HG03196 (cell line): ENCODE results near the gene HSPH1.

Experiments
- ATAC-seq: cut with Tn5 transposase; IDR thresholded peaks from one replicate; pipeline ENCODE4 v1.9.1; 2021; ENCODE audit not compliant: unreplicated experiment

HSPH1 gene

DNA sequence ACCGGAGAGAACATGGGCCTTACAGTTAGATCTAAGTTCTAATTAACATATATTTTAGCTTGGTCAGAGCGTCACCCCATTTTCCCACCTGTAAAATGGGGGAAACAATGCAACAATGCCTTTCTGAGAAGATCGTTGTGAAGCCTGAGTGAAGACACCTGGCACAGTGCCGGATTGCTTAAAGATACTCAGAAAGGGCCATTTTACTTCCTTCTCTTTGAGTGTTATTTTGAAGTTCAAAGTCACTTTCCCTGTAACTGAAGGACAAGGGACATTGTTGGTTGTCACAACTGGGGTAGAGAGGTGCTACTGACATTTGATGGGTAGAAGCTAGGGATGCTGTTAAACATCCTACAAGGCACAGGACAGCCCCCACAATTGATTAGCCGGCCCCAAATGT, 28.1 kb downstream of the HSPH1 start:
- ATAC-seq, result no peak

DNA sequence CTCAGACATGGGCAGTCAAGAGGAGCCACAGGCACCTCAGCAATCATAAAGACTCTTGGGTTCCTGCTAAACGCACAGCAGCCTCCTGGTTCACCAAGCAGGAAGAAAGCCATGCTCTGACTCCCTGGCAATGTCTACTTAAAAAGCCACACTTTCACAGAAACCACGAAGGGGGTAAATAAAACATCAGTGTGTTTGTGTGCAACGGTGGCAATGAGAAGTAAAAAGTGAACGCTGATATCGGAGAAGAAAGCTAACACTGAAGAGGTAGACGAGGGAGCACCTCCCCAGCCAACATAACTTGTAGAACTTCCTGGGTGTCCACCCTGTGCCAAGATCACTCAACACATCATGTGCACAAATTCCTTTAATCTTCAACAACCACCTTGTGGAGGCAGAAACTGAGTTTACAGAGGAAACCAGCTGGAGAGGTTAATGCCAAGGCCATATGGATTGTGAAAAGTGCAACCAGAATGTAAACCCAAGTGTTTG, 30.2 kb downstream of the HSPH1 start:
- no peak for ATAC-seq

DNA sequence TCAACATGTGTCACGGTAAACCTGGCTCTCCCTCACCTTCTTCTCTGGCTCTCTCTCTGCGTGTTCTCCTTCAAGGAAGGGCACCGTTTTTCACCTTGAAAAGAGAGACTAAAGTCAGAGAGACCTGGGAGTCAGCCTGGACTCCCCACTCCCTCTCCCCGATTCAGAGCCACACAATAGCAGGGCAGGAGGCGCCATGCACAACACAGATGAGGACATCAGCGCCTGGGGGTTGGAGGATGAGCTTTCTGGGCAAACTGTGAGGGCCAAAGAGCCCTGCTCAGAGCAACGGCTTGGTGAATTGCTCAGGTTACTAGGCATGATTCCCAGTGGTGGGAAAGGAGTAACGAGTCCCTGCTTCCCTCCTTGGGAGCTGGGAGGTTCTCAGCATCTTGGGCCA, 32.3 kb downstream of the HSPH1 start:
- ATAC-seq, result no peak

DNA sequence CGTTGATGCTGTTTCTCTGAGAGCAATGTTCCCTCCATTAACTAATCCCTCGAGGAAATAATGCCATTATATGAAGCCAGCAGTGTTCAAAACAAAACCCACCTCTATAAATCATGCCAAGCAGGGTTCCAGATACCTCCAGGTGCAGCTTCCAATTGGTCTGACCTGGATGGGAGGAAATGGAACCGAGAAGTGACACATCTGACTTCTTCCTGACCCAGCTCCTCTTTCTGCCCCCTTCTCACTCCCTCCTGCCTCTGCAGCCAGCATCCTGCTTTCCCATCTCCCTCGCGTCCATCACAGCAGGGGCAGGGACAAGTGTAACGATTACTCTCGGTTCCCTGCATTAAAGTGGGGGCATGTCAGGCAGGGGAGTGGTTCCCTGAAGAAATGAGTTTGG, 37.5 kb downstream of the HSPH1 start:
- ATAC-seq, result no peak

DNA sequence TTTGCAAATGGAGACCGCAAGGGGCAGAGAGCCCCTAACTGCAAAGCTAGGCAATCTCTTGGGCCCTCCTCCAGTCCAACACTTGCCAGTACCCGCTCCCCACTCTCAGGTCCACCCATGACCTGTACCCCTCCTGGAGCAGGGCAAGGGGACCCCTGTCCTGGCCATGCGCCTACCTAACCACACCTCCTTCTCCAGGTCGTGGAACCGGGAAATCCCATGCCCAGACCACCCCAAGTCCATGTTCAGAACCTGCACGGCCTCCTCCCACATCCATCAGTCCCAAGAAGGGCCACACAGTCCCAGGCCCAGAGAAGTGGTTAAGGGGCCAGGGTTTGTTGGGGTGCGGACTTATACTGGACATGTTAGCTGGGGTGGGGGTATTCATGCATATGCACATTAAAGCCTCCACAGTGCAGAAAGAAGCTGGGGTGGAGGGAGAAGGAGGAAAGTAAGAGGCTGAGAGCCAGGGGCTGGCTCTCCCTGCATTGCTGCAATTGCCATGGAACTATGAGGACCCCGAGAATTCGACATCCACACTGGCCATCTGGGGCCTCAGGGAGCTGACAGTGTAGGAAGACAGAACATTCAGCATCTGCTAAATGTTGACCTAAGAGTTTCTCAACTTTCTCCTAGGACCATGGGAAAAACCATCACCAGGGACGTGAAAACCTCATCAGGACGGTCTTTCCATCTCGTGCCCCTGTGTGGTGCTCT, 39.0 kb downstream of the HSPH1 start:
- no peak for ATAC-seq

DNA sequence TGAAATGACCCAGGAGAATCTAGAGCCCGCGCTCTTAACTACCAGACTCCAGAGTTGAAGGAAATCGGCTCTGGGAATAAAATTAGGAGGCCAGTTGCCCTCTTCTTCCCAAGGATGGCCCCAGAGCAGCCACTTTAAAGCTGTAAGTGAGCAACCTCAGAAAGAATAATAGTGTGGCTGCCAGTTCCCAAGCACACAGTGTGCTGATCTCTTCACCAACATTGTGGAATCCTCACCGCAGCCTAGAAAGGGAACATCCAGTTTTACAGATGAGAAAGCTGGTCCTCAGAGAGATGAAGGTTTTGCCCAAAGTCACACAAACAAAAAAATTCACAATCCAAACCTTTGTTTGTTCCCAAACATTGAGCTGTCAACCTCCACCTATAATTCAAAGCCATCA, 39.6 kb downstream of the HSPH1 start:
- ATAC-seq, result no peak

DNA sequence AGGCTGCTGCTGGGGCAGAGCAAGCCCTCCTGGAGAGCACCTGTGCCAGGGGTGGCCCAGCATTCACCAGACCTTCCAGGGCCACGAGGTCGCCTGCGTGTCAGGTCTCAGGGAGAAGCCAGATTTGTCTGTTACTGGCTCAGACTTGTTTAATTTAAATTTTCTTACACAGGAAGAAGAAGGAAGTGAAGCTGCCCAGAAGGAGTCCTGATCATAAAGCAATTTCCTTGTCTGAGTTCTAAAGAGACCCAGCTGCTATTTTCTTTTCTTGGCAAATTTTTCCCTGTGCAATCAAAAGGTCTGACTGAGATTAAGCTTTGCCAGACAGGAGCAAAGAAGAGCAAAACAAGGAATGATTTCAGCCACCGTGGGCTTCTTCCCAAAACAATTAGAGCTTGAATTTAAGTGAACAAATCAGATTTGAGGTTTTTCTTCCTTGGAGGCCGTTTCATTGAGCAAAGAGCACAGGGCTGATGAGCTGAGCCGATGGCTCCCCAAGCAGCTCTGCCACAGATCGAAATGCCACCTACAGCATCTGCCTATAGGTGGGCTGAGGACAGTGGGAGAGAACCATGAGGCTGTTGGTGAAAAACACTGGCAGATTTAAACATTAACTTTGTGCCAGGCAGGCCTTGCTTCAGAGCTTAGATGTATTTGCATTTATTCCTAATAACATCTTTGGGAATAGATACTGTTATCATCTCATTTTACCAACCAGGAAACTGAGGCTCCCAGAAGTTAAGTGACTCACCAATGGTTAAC, 40.1 kb downstream of the HSPH1 start:
- ATAC-seq, result no peak

DNA sequence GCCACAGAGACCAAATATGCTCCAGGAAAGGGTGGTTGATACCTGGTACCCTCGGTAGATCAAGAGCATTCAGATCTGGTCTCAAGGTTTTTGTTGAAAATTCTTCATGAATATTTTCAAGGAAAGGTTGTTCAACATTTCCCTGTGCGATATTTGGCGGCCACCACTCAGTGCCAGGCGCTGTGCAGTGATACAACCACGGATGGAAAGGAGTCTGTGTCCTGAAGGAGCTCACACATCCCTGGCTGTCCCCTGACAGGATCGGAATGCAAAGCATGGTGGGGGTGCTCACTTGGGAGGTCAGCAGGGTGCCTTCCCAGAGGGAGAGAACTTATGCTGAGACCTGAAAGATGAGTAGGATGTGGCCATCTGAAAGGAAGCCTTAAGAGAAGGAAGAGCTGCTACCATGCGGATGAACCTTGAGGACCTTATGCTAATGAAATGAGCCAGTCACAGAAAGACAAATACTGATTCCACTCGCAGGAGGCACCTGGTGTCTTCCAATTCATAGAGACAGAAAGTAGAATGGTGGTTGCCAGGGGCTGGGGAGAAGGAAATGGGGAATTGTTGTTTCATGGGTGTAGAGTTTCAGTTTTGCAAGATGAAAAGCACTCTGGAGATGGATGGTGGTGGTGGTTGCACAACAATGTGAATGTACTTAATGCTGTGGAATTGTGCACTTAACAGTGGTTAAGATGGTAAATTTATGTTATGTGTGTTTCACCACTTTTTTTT, 41.6 kb downstream of the HSPH1 start:
- no peak for ATAC-seq

DNA sequence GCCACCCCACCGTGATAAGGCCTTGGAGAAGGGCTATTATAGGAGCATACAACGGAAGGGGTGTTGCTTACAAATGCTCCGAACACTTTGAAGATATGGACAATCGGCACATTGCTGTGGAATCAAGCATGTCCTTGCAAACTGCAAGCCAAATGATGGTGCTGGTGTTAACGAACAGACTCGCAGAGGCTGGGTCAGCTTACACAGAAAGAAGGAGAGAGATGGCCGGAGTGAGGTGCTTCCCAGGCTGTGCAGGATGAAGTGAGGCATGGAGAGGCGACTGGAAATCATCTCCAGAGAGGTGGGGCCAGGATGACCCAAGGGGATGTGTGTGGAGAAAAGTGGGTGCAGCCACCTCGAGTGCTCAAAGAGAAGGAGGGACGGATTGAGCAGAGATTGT, 42.2 kb downstream of the HSPH1 start:
- no peak for ATAC-seq

DNA sequence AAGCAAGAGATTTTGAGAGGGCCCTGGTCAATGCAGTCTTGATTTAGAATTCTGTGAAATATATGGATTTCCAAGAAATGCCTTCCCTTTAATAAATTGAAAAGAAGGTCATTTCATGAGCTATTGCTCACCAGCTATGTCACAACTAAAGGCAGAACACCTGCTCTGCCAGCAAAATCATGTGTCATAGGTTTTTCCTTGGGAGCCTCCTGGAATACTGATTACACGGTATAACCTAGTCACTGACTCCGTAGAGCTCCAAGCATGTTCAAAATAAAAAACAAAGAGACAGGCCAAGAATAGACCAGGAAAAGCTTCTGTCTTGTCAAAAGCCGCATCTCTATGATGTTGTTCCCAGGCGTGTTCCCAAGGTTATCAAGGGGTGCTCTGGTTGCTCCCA, 45.5 kb downstream of the HSPH1 start:
- no peak for ATAC-seq

DNA sequence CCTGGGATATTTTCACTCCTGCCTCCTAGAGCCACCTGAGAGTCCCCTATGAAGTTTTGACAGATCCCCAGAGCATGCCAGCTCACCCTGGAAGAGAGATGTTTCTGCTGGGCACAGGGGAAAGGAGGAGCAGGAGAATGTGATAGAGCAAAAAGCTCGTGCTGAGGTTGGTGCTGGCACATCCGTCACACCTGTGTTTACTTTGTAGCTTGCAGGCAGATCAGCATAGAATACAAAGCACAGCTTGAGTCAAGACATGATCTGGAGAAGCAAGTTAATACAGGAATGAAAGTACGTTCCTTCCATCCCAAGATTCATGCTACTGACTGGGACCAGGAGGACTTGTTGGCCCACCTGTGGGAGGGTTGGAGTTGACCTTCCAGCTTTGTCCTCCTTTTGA, 46.1 kb downstream of the HSPH1 start:
- ATAC-seq, result no peak

DNA sequence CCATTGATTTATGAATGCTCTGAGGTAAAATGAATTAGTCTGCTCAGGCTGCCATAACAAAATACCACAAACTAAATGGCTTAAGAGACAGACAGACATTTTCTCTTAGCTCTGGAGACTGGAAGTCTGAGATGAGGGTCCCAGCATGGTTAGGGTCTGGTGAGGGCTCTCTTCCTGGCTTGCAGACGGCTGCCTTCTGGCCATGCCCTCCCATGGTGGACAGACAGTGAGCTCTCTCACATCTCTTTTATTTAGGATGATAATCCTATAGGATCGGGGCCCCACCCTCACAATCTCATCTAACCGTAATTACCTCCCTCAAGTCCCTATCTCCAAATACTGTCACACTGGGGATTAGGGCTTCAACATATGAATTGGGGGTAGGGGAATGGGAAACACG, 47.1 kb downstream of the HSPH1 start:
- ATAC-seq, result no peak

DNA sequence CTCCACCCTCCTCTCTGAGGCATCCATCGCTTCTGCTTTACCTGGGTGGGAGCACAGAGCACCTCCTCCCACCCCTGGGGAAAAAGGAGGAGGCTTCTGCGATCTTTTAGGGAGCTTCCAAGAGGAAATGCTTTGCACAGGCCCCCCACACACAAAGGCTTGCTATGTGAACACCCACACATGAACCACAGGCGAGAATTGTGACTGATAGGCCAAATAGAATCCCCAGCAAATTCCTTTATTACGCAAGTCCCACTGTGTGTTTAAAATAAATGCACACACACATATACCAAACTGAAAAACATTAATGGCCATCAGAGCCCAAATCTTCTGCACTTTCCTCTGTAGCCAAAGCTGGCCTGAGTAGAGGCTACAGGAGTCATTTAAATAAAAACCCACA, 50.6 kb downstream of the HSPH1 start:
- no peak for ATAC-seq

DNA sequence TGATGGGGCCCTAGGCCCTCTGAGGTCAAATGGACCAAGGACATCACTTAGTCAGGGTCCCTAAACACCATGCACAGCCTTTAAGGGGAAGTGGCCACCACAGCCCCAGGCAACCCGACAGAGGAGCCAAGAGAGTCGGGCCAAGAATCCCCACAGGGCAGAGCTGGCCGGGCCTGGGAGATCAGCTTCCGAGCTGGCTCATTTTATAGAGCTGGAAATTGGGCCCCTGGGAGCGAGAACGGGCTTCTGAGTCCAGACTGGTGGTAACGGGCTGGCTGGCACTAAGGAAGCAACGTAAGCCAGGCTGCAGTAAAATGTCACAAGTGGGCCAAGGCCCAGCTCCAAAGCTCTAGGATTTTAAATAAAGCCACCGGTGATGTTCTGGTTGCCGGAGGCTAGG, 51.1 kb downstream of the HSPH1 start:
- no peak for ATAC-seq

DNA sequence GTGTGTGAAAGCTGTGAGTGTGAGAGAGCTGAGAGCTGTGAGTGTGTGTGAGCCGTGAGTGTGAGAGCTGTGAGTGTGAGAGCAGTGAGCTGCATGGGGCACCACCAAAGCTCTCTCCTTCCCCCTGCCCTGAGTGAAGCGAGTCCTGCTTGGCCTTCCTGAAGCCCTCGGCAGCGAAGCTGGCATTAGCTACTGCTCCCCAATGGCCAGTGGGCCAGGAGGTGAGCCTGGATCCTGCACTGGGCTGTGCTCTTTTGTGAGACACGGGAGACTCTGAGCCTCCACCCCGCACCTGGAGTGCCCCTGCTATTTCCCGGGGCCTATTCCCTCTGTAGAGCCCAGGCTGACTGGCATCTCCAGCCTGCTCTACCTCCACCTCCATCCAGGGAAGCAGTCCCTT, 51.5 kb downstream of the HSPH1 start:
- no peak for ATAC-seq

DNA sequence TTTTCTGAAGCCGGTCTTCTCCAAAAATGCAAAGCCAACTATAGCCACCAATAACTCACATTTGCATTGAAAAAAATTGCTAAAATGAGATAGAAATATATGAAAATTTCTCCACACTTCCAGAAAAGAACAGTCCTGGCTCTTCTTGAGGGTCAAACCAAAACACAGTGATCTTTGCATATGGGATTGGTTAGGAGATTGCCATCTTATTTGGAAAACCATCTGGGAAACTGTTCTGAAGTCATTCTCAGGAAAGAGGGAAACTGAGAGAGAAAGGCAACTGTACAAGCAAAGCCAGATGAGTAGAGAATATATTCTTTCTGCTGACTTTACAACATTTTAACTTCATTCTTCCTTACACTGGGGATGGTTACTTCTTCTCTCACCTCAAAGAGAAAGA, 54.6 kb downstream of the HSPH1 start:
- no peak for ATAC-seq

DNA sequence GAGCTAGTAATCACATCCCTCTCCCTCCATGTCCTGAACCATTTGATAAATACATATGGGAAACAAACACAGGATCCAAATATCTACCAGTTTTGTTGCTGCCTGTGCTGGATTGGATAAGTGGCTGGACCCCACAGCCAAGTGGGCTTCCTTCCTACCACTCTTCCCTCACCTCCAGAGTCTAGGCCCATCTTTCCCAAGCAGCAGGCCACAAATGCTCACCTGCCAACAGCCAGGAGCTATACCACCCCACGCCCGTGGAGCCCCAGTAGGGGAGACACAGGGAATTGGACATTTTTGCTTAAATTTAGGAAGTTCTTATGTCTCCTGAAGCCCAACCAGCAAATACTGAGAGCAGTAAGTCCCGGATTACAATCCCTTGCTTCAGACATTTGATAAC, 55.8 kb downstream of the HSPH1 start:
- no peak for ATAC-seq

DNA sequence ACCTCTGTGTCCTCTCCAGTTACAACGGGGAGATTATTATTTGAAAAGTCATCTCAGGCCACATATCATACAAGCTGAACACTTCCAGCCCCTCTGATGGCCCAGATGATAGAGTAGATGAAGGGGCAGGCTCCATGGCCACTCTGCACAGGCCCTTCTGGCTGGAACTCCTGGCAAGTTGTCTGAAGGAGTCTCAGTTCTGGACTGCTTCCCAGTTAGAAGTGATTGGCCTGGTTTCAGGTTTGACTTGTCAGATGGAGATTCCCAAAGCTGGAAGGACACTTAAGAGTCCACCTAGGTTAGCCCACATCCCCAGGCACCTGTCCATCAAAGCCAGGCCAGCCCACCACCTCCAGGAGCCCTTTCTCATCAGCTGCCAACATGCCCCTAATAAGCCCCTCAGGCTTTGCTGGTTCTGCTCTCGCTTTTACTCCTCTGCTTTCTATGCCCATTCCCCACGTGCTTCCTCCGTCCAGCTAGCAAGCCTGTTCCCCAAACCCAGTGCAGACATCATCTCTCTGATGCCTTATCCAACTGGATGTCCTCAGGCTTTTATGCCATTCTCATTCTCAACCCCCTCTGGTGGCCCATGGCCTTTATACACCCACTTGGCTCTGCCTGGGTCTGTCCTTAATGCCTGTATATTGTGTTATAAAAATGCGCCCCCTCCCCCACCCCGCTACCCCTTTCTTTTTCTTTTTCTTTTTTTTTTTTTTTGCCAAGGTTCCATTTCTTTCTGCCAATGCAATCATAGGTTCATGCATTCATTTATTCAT, 56.5 kb downstream of the HSPH1 start:
- no peak for ATAC-seq

DNA sequence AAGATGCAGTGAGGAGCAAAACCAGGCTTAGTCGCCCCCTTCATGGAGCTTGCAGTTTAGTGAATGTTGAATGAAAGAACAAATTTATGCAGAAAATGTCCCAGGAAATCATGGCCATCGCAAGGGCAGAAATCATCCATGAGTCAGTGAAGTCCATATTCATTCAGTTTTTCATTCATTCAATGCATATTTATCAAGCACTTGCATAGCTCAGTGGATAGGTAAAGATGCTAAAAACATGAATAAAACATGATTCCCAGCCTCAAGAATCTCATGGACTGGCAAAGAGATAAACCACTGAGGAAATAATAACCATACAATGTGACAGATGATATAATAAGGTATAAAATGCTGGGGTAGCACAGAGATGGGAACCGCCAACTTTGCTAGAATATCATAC, 58.8 kb downstream of the HSPH1 start:
- no peak for ATAC-seq

DNA sequence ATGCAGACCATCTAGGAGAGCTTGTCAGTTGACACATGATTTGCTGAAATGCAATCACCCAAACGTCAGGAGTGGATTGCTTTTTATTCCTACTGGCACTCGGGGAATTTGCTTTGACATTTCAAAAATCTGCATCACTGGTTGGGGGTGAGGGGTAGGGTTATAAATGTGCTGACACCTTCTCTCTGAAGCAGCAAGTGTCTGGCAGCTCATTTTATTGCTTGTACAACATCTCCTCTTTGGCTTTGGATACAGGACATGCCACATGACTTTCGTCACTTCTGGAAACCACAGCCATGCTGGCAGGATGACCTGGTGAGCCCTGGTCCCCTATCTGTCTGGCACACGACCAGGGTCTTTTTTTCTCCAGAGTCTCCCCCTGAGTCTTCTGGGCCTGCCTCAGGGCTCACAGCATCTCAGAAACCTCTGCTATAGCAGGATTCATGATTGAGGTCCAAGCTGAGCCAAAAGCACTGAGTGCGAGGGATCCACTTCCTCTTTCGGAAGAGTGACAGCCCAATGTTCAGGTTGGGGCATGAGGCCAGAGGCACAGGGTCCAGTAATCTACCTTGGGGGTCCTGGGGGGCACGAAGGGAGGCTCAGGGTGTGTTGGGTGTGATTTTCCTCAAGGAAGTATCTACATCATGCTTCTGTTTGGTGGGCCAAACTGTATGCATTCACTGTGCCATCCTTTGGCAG, 60.1 kb downstream of the HSPH1 start:
- ATAC-seq, result no peak

DNA sequence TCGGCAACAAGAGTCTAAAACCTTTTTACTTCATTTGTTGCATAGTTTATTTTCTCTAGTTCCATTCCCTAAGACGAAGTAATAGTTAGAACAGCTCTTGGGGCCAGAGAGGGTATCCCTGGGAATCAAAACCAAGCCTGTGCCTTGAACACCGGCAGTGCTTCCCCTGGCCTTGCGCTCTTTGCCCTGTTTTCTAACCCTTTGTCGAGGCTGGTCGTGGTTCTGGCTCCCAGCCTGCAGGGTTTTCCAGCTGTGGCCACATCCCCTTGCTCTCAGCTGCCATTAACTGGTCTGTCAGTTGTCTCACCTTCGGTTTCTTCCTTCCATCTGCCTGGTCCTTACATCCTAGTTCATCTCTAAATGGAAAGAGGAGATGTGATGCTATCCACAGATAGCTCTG, 61.0 kb downstream of the HSPH1 start:
- no peak for ATAC-seq
